AG04449 (cell line): ENCODE measurements around the gene CRIP1.

Source experiments
- CTCF ChIA-PET: fragments of 350-600 bp; formaldehyde crosslinking; extraction: SDS; loops from one replicate; lab custom pipeline; 2021; ENCODE audit warnings: antibody characterized with exemption; lab: Yijun Ruan, JAX
- POLR2A ChIA-PET: fragments of 400-600, 350-600 bp; formaldehyde crosslinking; extraction: SDS; loops from one replicate; lab custom pipeline; 2020; ENCODE audit warnings: antibody characterized with exemption, inconsistent platforms; lab: Yijun Ruan, JAX
- DNase-seq: peaks from one replicate; pipeline ENCODE4 v3.0.0-alpha.2; 2010; ENCODE audit warnings: low read depth, low spot score
- H3K4me3 ChIP-seq: 2 replicates; pipeline ENCODE4 v1.5.1; 2011; ENCODE audit warnings: low read depth, mild to moderate bottlenecking, control low read depth, low read length
- TF ChIP-seq, protein P1 (sequence below): IDR thresholded peaks from one replicate; pipeline ENCODE4 v1.5.1; 2011; ENCODE audit warnings: mild to moderate bottlenecking, moderate library complexity, low read length, control low read depth, inconsistent platforms; ENCODE audit not compliant: insufficient read depth; ENCODE audit errors: missing control alignments

Gene CRIP1

DNA sequence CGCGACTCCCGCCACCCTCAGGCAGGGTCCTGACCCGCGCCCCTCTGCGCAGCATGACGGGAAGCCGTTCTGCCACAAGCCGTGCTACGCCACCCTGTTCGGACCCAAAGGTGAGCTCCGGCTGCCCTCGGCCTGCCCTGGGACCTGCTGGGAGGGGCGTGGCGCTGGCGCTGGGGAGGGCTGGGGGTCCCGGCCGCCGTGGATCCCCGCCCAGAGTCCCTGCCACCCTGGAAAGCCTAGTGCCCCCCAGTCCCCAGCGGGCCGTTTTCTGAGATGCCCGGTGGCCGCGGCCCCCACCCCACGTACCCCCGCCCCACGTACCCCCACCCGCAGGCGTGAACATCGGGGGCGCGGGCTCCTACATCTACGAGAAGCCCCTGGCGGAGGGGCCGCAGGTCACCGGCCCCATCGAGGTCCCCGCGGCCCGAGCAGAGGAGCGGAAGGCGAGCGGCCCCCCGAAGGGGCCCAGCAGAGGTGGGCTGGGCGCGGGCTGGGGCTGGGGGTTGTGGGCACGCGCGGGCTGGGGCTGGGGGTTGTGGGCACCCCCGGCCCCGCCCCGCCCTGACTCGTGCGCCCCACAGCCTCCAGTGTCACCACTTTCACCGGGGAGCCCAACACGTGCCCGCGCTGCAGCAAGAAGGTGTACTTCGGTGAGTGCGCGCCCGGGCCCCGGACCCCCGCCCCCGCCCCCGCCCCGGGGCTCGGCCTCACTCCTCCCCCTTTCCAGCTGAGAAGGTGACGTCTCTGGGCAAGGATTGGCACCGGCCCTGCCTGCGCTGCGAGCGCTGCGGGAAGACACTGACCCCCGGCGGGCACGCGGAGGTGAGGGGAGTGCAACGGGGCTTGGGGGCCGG is 8.1 kb upstream of the CRIP1 start:
- ChIA-PET POLR2A (no interaction called here), CTCF (interaction anchor here (2.0 kb wide), 1 partner anchor 11 kb away, joined by 8 read pairs; no protein-coding TSS in a partner anchor)
- DNase-seq = no peak
- TF ChIP-seq, protein P1, sequence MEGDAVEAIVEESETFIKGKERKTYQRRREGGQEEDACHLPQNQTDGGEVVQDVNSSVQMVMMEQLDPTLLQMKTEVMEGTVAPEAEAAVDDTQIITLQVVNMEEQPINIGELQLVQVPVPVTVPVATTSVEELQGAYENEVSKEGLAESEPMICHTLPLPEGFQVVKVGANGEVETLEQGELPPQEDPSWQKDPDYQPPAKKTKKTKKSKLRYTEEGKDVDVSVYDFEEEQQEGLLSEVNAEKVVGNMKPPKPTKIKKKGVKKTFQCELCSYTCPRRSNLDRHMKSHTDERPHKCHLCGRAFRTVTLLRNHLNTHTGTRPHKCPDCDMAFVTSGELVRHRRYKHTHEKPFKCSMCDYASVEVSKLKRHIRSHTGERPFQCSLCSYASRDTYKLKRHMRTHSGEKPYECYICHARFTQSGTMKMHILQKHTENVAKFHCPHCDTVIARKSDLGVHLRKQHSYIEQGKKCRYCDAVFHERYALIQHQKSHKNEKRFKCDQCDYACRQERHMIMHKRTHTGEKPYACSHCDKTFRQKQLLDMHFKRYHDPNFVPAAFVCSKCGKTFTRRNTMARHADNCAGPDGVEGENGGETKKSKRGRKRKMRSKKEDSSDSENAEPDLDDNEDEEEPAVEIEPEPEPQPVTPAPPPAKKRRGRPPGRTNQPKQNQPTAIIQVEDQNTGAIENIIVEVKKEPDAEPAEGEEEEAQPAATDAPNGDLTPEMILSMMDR = no peak
- no peak overlapping the region for H3K4me3 ChIP-seq

DNA sequence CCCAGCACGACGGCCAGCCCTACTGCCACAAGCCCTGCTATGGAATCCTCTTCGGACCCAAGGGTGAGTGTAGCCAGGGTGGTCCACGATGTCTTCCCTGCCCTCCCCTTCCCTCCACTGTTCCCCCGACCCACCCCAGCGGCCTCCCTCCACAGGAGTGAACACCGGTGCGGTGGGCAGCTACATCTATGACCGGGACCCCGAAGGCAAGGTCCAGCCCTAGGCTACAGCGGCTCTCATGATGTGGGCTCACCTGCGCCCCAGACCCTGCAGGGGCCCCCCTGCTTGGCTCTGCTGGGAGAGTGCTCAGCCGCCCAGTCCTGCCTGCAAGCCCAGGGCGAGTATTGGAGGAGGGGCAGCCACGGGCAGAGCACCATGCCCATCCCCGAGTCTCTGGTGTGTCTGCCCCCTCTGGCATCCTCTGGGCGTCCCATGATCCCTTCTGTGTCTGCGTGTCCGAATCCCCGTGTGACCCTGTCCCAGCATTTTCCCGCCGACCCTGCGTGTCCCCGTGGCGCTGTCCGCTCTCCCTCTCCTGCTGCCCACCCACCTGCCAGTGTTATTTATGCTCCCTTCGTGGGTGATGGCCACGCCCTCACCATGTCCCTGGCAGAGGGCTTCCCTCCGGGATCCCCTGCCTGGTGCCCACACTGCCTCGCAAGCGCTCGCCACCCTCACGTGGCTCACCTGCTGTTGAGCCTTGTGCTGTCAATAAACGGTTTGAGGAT is 7.1 kb upstream of the CRIP1 start:
- ChIA-PET POLR2A (no interaction called here), CTCF (interaction anchor here (1.2 to 3.2 kb wide), 6 partner anchors 10 to 106 kb away, joined by 4 to 15 read pairs (median 8); no protein-coding TSS in a partner anchor)
- TF ChIP-seq, protein P1 = no peak
- DNase-seq = no peak
- H3K4me3 ChIP-seq = no peak overlapping the region

GRCh38 chr14:105480199-105480746 is 6.4 kb upstream of the CRIP1 start:
- no peak for DNase-seq
- H3K4me3 ChIP-seq = no peak overlapping the region
- CTCF ChIA-PET = interaction anchor here (0.6 to 3.2 kb wide), 39 partner anchors 9 to 802 kb away, joined by 3 to 87 read pairs (median 5); partner anchors contain the start of gene TEDC1
- TF ChIP-seq, protein P1 = no peak
- POLR2A ChIA-PET = interaction anchor here (0.6 to 2.0 kb wide), 3 partner anchors 10 to 460 kb away, joined by 3 to 17 read pairs (median 3); partner anchors contain the start of gene CDCA4

DNA sequence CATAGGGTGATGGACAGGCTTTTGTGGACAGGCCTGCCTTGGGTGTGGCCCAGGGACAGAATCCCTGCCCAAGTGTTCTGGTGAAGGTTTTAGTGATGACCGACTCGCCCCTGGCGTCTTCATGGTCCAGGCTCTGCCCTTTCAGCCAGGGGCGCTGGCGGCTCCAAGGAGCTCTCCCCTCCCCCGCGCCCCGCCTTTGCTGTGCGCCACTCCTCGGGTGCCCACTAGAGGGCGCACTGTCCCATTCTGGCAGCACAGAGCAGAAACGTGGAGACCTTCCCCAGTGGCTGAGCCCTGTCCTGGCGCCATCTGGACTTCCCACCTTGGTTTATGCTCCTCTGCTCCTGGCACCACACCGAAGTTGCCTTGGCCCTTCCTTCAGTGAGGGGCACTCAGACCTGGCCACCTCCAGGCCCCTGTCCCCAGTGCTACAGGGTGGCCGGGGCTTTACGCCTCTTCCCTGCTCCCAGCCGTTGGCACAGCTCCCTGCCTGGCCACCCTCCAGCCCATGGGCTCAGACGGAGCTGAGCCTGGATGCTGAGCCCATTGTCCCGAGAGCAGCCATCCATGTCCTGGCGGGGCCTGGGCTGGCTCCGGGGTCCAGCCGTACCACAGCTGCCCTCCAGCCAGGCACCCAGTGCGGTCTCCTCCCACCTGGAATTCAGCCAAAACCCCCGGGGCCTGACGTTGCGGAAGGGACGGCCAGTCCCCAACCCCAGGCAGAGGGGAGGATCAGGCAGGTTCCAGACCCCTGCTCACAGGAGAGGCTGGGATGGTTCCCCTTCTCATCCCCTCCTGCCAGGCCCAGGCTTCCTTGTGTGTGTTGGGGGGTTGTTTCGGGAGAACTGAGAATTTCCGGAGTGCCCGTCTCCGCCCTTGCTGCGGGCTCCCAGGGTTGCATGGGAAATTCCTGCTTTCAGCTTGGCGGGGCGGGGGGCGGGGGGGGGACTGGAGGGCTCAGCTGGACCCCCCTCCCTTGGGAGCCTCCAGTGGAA is 5.6 kb upstream of the CRIP1 start:
- CTCF ChIA-PET = interaction anchor here (0.6 to 3.2 kb wide), 43 partner anchors 10 to 803 kb away, joined by 3 to 87 read pairs (median 4); partner anchors contain the start of gene TEDC1
- peak; percentile 28 for DNase-seq

More for the DNA sequence above, 5.6 kb upstream of the CRIP1 start:
- peak overlapping the region; percentile 65 for H3K4me3 ChIP-seq
- TF ChIP-seq, protein P1 = peak; percentile 99
- POLR2A ChIA-PET = interaction anchor here (0.5 to 2.0 kb wide), 4 partner anchors 9 to 460 kb away, joined by 3 to 17 read pairs (median 4); partner anchors contain the start of gene CDCA4
